ENCODE measurements around the gene PLOD1. TPM values are rescaled to one million over a fixed set of nuclear protein-coding genes. Genes with fewer than 3 reads are reported as not detected.
A peak's percentile ranks its signal among the peaks of the same experiment; 100 is the strongest.

The PLOD1 gene
- polyA plus RNA-seq, 3 donors: 95.0 to 120 (median 98.6) TPM

- DNase-seq: no peak
These were observed 30.1 kb downstream of the PLOD1 start for GRCh38 chr1:11964656-11965055.

- peak; percentile 74 for DNase-seq
These were observed 32.6 kb downstream of the PLOD1 start for GRCh38 chr1:11967028-11967547.

- DNase-seq: no peak
These were observed 36.1 kb downstream of the PLOD1 start for GRCh38 chr1:11970441-11971185.

GRCh38 chr1:11977625-11978024 is 43.1 kb downstream of the PLOD1 start:
- no peak for DNase-seq

- DNase-seq: no peak
These were observed 43.8 kb downstream of the PLOD1 start for GRCh38 chr1:11978301-11978700.

- no peak for DNase-seq
These were observed 44.7 kb downstream of the PLOD1 start for GRCh38 chr1:11979028-11979850.

- peak; percentile 97 for DNase-seq
These were observed 45.5 kb downstream of the PLOD1 start, which contains the start of gene MFN2 for GRCh38 chr1:11979851-11980675. MFN2 (plus strand) TSS chr1:11980444; CDS start chr1:11989169, 8,725 bp downstream.

GRCh38 chr1:11980676-11980972 is 46.1 kb downstream of the PLOD1 start:
- DNase-seq: peak; percentile 2

- DNase-seq: no peak
These were observed 47.0 kb downstream of the PLOD1 start for GRCh38 chr1:11981378-11982009.

GRCh38 chr1:11982010-11982392 is 47.5 kb downstream of the PLOD1 start:
- DNase-seq: no peak

- no peak for DNase-seq
These were observed 49.6 kb downstream of the PLOD1 start for GRCh38 chr1:11984121-11984520.

- no peak for DNase-seq
These were observed 50.1 kb downstream of the PLOD1 start for GRCh38 chr1:11984576-11984975.

- DNase-seq: no peak
These were observed 50.7 kb downstream of the PLOD1 start for GRCh38 chr1:11985171-11985570.

- DNase-seq: no peak
These were observed 51.3 kb downstream of the PLOD1 start for GRCh38 chr1:11985851-11986250.

GRCh38 chr1:11989669-11990068 is 55.2 kb downstream of the PLOD1 start:
- DNase-seq: no peak

- no peak for DNase-seq
These were observed 56.0 kb downstream of the PLOD1 start for GRCh38 chr1:11990303-11991032.

GRCh38 chr1:11991969-11992676 is 57.6 kb downstream of the PLOD1 start:
- DNase-seq: no peak

- no peak for DNase-seq
These were observed 62.7 kb downstream of the PLOD1 start for GRCh38 chr1:11997081-11997850.

- no peak for DNase-seq
These were observed 64.1 kb downstream of the PLOD1 start for GRCh38 chr1:11998636-11999035.

GRCh38 chr1:11999236-11999635 is 64.7 kb downstream of the PLOD1 start:
- DNase-seq: no peak

Data from renal pelvis (tissue), 4 donors.